Tibial nerve (tissue), 4 donors: ENCODE measurements around the gene TERT.

ENCODE experiments used
- EP300 ChIP-seq, 2 donors: sonication (generic); formaldehyde crosslinking; IDR thresholded peaks; one replicate each; pipeline ENCODE4 v1.6.1; 2017; ENCODE audit warnings: antibody characterized with exemption in 2 of 2, mild to moderate bottlenecking in 1 of 2
- TF ChIP-seq, protein P1 (sequence below), 5 experiments: fragments of 200-600 bp in 3 of 5; fragments of 450-650 bp in 2 of 5; sonication (generic) in 3 of 5; IDR thresholded peaks; one replicate each; pipeline ENCODE4 v1.5.1; 2016 to 2019; ENCODE audit warnings: antibody characterized with exemption in 5 of 5, mild to moderate bottlenecking in 3 of 5, moderate library complexity in 2 of 5

DNA sequence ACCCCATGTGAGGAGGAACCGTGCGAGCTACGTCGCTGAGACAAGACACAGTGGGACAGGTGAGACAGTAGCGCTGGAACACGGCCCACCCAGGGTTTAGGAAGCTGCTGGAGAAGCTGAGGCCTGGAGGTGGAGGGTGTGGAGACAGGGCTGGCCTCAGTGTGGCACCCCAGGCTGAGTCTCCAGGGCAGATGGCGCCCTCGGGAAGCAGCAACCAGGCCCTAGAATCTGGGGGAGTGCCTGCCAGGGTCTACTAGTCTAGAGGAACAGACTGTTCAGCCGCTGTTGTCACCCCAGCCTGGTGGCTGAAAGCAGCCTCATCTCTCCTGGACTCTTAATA is 4.6 kb upstream of the TERT start:
- TF ChIP-seq EP300 (IDR thresholded peaks at IDR 0.05): no peak
- TF ChIP-seq, protein P1, sequence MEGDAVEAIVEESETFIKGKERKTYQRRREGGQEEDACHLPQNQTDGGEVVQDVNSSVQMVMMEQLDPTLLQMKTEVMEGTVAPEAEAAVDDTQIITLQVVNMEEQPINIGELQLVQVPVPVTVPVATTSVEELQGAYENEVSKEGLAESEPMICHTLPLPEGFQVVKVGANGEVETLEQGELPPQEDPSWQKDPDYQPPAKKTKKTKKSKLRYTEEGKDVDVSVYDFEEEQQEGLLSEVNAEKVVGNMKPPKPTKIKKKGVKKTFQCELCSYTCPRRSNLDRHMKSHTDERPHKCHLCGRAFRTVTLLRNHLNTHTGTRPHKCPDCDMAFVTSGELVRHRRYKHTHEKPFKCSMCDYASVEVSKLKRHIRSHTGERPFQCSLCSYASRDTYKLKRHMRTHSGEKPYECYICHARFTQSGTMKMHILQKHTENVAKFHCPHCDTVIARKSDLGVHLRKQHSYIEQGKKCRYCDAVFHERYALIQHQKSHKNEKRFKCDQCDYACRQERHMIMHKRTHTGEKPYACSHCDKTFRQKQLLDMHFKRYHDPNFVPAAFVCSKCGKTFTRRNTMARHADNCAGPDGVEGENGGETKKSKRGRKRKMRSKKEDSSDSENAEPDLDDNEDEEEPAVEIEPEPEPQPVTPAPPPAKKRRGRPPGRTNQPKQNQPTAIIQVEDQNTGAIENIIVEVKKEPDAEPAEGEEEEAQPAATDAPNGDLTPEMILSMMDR (IDR thresholded peaks at IDR 0.05): no peak
